Suppressor macrophage (primary cell): Measurements from ENCODE around the gene KARS1.
"Not testable (repeated sequence)": the region's sequence is repeated elsewhere in the genome, so short reads cannot be mapped to it uniquely, and the experiment has no call there.

Experiments used
- DNase-seq, 4 experiments: peaks; one replicate each; pipeline ENCODE4 v3.0.0-alpha.2; 2020 to 2022

The KARS1 gene

DNA sequence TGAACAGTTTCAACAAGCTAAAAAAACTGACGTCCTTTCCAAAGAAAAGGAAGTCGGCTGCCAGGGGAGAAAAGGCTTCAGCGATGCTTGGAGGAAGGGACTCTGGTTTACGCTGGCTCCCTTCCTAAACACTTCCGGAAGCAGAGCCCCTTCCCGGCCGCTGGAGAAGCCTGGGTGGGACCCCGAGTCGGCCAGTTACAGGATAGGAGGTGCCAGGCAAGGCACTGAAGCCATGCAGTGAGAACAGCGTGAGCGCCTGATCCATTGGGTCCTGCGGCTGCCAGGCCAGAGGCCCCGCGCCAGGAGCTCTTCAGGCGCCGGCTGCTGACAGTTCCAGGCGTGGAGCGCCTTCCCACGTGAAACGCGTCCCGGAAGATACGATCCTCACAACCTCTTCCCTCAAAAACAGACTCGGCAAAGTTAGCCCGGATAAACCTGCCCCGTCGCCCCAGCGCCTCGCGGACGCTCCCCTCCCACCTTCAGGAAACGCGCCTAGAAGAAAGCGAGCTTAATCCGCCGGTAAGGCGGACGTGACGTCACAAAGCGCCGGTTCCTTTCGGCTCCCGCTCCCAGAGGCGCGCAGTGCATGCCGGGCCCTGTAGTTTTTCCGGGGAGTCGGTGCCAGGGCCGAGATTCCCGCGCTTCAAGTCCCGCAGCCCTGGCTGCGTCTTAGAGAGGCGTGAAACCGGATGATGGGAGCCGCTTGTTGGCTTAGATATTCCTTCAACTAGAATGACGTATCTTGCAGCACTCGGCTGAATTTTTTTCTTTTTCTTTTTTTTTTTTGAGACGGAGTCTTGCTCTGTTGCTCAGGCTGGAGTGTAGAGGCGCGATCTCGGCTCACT, 24.5 kb downstream of the KARS1 start, which contains the start of gene ADAT1:
Gene ADAT1, minus strand, starts transcription at position 521 of the 845 bp plus-strand sequence. CDS start 2,482 bp downstream, outside the sequence.
- DNase-seq: peak; percentile 98 to 99 (median 98)

DNA sequence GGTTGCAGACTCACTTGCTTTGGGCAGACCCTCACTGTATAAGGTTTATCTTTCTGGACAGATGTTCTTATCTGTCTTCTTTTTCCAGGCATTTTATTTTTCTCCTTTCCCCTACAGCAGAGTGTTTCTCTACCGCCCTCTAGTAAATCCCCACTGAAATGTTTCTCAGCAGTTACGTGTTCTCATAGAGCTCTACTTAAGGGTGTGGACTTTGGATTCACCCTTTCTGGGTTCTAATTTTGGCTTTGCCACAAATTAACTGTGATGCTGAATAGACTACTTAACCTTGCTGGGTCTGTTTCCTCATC, 26.3 kb downstream of the KARS1 start:
- DNase-seq: peak in 1 of 4 experiments; percentile 13

GRCh38 chr16:75620326-75621169, 26.9 kb downstream of the KARS1 start:
- no peak for DNase-seq

GRCh38 chr16:75618780-75619179, 28.7 kb downstream of the KARS1 start:
- no peak for DNase-seq

- no peak for DNase-seq
Observed at GRCh38 chr16:75617121-75617520, 30.3 kb downstream of the KARS1 start.

- DNase-seq: no peak
Observed at GRCh38 chr16:75616521-75617010, 30.9 kb downstream of the KARS1 start.

DNA sequence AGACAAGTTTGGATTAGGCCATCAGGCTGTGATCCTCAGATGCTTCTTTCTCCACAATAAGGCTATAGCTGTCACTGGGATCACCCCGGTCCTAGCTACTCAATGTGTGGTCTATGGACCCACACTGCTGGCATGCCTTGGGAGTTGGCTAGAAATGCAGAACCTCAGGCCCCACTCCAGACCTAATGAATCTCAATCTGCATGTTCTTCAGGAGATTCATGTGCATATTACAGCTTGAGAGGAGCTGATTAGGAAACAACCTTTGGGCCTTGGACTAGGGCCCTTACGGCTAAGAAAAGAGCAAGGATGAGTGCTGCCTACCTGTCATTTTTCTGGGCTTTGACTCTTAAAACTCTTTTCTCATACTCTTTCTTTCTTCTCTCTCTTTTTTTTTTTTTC, 31.8 kb downstream of the KARS1 start:
- no peak for DNase-seq

DNA sequence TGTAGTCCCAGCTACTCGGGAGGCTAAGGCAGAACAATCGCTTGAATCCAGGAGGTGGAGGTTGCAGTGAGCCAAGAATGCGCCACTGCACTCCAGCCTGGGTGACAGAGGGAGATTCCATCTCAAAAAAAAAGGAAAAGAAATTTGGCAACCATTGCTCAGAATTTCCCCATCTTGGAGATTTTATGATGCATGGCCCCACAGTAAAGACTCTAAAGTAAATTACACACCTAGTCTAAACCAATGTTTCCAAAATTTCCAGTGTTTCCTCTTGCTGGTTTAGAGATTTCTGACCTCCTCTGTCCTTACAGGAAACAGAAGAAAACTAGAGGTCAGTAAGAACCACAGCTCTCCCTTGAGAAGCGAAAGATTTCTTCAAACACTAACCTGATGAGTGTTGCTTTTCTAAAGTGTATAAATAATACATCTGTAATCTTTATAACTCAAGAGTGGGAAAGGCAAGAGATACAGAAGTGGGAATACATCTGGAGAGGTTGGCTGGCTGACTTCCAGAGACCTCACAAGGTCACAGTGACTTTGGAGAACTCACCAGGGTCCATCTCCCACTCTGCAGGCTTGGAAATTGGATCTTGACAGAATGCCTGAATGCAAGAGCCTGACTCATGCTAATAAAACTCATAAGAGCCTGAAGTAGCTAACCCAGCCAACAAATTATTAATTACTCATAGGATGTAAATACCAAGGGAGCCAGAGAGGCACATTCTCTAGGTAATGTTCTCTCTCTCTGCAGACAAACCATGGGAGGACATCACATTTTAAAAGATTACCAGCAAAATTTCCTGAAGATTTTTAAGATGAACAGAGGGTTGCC, 33.2 kb downstream of the KARS1 start:
- DNase-seq: no peak

GRCh38 chr16:75606507-75606906, 41.0 kb downstream of the KARS1 start:
- no peak for DNase-seq

DNA sequence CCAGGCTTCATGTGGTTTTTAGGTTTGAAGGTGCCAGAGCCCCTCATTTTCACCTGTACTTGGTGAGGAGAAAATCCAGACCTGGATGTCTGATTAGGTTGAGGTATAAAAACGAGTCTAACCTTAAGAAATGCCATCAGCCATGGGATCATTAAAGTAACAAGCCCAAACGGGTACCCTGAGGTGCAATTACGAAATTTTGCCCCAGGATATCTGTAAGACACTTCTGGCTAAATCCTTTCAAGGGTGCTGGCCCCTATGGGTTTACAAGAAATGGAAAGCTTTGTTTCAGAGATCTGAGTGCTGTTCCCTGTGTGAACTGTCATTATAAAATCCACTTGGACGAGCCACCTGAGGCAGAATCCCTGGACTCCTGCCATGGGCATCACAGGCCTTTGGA, 44.2 kb downstream of the KARS1 start:
- no peak for DNase-seq

- DNase-seq: no peak
Observed at GRCh38 chr16:75599452-75600277, 47.8 kb downstream of the KARS1 start.

DNA sequence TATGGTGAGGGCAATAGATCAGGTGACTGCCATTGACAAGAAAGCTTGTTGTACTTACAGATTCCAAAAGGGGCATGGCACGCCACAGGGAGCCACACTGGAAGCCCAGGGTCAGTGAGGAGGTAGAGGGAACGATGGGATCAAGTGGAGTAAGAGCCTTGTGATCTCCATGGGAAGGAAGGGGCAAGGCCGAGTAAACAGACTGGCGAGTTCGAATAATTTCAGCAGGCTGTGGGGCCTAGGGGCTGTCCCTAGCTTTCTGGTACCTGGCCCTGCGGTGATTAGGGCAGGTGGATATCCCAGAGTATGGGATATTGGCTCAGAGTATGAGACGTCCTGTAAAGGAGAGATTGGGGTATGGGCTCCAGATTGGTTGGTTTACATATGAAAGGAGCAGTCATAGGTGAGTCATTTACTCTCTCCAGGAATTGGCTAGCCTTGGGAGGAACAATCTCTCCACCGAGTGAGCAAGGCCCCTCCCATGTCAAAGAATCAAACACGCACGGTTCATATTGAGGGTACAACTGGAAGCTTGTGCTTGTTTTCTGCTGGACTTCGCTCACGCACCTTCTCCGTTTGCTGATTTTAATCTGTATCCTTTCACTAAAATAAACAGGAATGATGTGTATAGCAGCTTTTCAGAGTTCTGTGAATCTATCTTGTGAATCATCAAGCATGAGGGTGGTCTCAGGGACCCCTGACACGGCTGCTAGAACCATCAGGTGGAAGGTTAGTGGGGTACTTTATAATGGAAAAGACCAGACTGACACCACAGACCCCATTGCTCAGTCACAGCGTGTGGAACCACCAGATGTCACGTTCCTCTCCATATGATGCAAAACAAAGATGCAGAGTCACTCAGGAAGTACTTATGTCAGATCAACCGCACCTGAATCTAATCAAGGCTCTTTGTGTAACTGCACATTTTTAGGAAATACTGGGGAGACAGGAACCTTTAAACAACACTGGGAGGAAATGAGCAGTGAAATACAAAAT, 53.3 kb downstream of the KARS1 start:
- DNase-seq: no peak

- DNase-seq: no peak
Observed at GRCh38 chr16:75593308-75593707, 54.2 kb downstream of the KARS1 start.

DNA sequence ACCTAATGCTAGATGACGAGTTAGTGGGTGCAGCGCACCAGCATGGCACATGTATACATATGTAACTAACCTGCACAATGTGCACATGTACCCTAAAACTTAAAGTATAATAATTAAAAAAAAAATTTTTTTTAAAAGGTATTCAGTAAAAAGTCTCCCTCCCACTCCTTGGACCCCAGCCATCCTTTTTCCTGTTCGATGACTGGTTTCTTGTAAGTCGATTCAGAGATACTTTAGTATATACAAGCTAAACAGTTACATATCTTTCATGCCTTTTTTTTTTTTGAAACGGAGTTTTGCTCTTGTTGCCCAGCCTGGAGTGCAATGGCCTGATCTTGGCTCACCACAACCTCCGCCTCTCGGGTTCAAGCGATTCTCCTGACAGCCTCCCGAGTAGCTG, 55.5 kb downstream of the KARS1 start:
- not testable (repeated sequence) for DNase-seq

GRCh38 chr16:75590920-75591843, 56.3 kb downstream of the KARS1 start:
- no peak for DNase-seq

DNA sequence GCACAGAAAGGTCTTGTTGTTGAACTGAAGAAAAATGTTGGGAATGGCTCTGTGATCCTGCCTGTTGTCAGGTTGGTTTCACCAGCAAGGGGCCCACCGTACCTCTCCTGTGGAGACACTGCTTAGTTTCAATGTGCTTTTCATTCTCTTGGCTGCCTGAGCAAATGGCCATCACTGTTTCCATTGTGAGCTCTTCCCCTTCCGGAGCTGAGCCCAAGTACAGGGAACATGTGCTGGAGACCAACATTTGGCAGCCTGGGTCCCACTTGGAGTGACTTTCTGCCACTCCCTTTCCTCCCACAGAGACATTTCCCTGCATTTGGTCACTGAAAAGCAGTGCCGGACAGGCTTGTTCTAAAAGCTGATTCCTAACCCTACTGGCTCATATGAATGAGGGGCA, 58.2 kb downstream of the KARS1 start:
- no peak for DNase-seq

GRCh38 chr16:75588716-75589115, 58.7 kb downstream of the KARS1 start:
- no peak for DNase-seq

DNA sequence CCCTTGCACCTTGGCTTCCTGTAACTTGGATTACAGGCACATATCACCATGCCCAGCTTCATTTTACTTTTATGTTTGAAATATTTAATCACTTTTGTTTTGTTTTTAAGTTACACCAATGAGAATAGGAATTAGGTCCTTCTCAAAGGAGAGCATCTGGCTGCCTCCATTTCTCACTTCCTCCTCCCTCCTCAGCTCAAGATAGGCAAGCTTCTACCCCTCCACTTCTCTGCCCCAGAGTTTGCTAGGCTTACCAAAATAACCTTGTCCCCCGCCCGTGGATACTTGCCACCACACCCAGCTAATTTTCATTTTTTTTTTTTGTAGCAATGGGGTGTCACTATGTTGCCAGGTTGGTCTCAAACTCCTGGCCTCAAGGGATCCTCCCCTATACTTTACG, 63.4 kb downstream of the KARS1 start:
- no peak for DNase-seq

DNA sequence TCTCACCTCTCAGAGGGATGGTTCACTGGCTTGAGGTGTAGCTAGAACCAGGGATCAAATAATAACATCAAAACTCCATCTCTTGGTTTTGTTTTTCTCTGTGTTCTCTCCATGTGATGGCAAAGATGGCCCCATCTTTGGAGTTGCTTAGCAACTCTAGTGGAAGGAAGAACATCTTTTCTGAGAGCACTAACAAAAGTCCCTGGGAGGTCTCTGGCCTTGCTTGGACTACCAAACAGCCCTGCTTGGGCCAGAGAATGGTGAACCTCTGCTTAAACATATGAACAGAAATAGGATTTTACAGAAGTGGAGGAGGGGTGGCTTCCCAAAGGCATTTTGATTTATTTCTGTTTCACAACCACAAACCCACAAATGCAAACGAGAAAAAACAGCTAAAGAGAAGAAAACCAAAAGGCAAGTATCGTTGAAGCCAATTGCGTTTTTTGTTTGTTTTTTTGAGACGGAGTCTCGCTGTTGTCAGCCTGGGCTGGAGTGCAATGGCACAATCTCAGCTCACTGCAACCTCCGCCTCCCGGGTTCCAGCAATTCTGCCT, 68.1 kb downstream of the KARS1 start:
- no peak for DNase-seq
